BJ (cell line): ENCODE data around the gene LHFPL6. TPM values are rescaled to one million over a fixed set of nuclear protein-coding genes. Genes with fewer than 3 reads are reported as not detected.

Experiments used
- CTCF ChIA-PET: fragments of 350-600 bp; formaldehyde crosslinking; extraction: SDS; loops from one replicate; lab custom pipeline; 2021; ENCODE audit warnings: antibody characterized with exemption, inconsistent platforms; lab: Yijun Ruan, JAX
- POLR2A ChIA-PET: fragments of 300-600 bp; sonication (Branson Sonifier 250); formaldehyde crosslinking; extraction: SDS; loops from one replicate; lab custom pipeline; 2021; ENCODE audit warnings: antibody characterized with exemption; lab: Charles Lee
- DNase-seq: peaks from one replicate; pipeline ENCODE4 v3.0.0-alpha.2; 2011; ENCODE audit warnings: low read depth
- H3K27me3 ChIP-seq: 2 replicates; pipeline ENCODE4 v1.6.0; 2011; ENCODE audit warnings: low read length; ENCODE audit not compliant: control insufficient read depth, insufficient read depth
- H3K36me3 ChIP-seq: 2 replicates; pipeline ENCODE4 v1.5.1; 2011; ENCODE audit warnings: low read length; ENCODE audit not compliant: control insufficient read depth, insufficient read depth
- H3K4me3 ChIP-seq: 2 replicates; pipeline ENCODE4 v1.5.1; 2011; ENCODE audit warnings: low read depth, mild to moderate bottlenecking, control low read depth, low read length
- CTCF ChIP-seq: IDR thresholded peaks from 2 replicates; pipeline ENCODE4 v1.5.1; 2011; ENCODE audit warnings: low read depth, mild to moderate bottlenecking, control low read depth, inconsistent platforms, low read length, moderate library complexity; ENCODE audit not compliant: insufficient read depth
- polyA plus RNA-seq: library from polyadenylated mRNA; depleted of rRNA; stranded (reverse); fragments of >200 nt; gene quantifications from 2 replicates; pipeline ENCODE4 v1.2.3, GENCODE V29; 2011

The LHFPL6 gene
- polyA plus RNA-seq, 1 experiment: 69.0 TPM

- Histone ChIP-seq H3K27me3 (no peaks in the 10 kb centered on the region), H3K4me3 (no peak overlapping the region), H3K36me3 (no peaks in the 10 kb centered on the region)
- ChIA-PET CTCF (interaction anchor here (1.2 kb wide), 2 partner anchors 13 to 16 kb away, joined by 3 to 4 read pairs; no protein-coding TSS in a partner anchor), POLR2A (no interaction called here)
- no peak for DNase-seq
- no peak for TF ChIP-seq CTCF
Measured at GRCh38 chr13:39318161-39318560, 284.8 kb downstream of the LHFPL6 start.

DNA sequence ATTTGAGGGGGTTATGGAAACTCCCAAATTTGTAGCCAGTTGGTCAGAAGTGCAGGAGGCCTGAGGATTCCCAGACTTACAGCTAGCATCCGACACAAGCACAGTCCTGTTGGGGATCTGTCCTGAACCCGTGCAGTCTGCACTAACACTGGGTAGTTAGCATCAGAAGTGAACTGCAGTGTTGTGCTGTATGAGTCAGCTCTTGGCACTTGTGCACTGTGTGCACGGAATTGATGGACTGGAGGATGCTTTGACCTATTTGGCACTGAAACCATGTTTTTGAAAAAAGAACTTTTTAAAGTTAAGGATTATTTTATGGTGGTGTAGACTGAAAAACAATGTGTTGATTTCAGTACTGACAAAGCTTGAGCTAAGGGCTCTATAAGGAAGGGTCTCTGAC lies 285.7 kb downstream of the LHFPL6 start:
- POLR2A ChIA-PET: no interaction called here
- DNase-seq: no peak
- no peak for TF ChIP-seq CTCF
- CTCF ChIA-PET: interaction anchor here (0.8 kb wide), 1 partner anchor 14 kb away, joined by 3 read pairs; no protein-coding TSS in a partner anchor
- Histone ChIP-seq H3K36me3 (no peaks in the 10 kb centered on the region), H3K27me3 (no peaks in the 10 kb centered on the region), H3K4me3 (no peak overlapping the region)

GRCh38 chr13:39315796-39316195 lies 287.2 kb downstream of the LHFPL6 start:
- DNase-seq: no peak
- Histone ChIP-seq H3K4me3 (no peak overlapping the region), H3K27me3 (peaks cover 3% of the 10 kb centered on the region; the same call in 1 of the 2 replicates), H3K36me3 (no peaks in the 10 kb centered on the region)
- ChIA-PET CTCF (no interaction called here), POLR2A (no interaction called here)
- no peak for TF ChIP-seq CTCF

GRCh38 chr13:39313721-39314120 lies 289.3 kb downstream of the LHFPL6 start:
- no peak for DNase-seq
- POLR2A ChIA-PET: no interaction called here
- Histone ChIP-seq H3K4me3 (no peak overlapping the region), H3K36me3 (no peaks in the 10 kb centered on the region), H3K27me3 (peaks cover 3% of the 10 kb centered on the region; the same call in 1 of the 2 replicates)
- CTCF ChIA-PET: interaction anchor here (1.1 to 1.4 kb wide), 2 partner anchors 9 to 15 kb away, joined by 3 read pairs; no protein-coding TSS in a partner anchor
- no peak for TF ChIP-seq CTCF

DNA sequence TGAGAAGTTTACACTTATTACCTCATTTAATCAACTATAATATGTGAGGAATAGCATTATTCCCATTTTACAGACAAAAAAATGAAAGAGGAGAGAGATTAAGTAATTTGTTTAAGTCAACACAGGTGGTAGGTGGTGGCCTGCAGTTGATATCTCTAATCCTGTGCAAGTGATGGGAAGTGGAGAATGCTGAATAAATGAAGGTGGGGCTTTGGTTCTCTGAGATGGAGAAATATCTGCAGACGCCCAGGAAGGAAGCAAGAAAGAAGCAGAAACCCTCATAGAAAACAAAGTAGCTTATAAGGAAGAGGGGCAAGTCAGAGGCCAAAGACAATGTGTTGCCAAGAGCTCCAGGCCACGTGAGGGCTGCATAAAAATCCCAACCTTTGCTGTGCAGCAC lies 290.4 kb downstream of the LHFPL6 start:
- CTCF ChIA-PET: interaction anchor here (1.1 to 1.4 kb wide), 2 partner anchors 10 to 16 kb away, joined by 3 read pairs; no protein-coding TSS in a partner anchor
- POLR2A ChIA-PET: no interaction called here
- H3K4me3 ChIP-seq: no peak overlapping the region
- TF ChIP-seq CTCF: no peak
- H3K27me3 ChIP-seq: peaks cover 3% of the 10 kb centered on the region; the same call in 1 of the 2 replicates
- no peaks in the 10 kb centered on the region for H3K36me3 ChIP-seq
- DNase-seq: no peak
